ENCODE results near the gene ABCC11.
A peak's percentile ranks its signal among the peaks of the same experiment; 100 is the strongest.

The ABCC11 gene

GRCh38 chr16:48160575-48160974 is 86.8 kb downstream of the ABCC11 start:
- DNase-seq, result no peak

GRCh38 chr16:48158296-48158695 is 89.0 kb downstream of the ABCC11 start:
- no peak for DNase-seq

- DNase-seq, result no peak
These were observed 89.5 kb downstream of the ABCC11 start for GRCh38 chr16:48157794-48158193.

- no peak for DNase-seq
These were observed 90.0 kb downstream of the ABCC11 start for GRCh38 chr16:48157302-48157701.

- DNase-seq, result peak; percentile 58
These were observed 90.5 kb downstream of the ABCC11 start for GRCh38 chr16:48156790-48157209.

- no peak for DNase-seq
These were observed 91.2 kb downstream of the ABCC11 start, which contains the start of gene ABCC12 for GRCh38 chr16:48155926-48156789. TSS of gene ABCC12 (minus strand) at chr16:48155993. CDS start at chr16:48146424, 9,569 bp downstream.

GRCh38 chr16:48153774-48154173 is 93.6 kb downstream of the ABCC11 start:
- no peak for DNase-seq

GRCh38 chr16:48152226-48152625 is 95.1 kb downstream of the ABCC11 start:
- DNase-seq, result no peak

- DNase-seq, result no peak
These were observed 96.6 kb downstream of the ABCC11 start for GRCh38 chr16:48150707-48151106.

- DNase-seq, result no peak
These were observed 100.6 kb downstream of the ABCC11 start for GRCh38 chr16:48146710-48147109.

GRCh38 chr16:48146131-48146530 is 101.2 kb downstream of the ABCC11 start:
- DNase-seq, result no peak

- no peak for DNase-seq
These were observed 103.4 kb downstream of the ABCC11 start for GRCh38 chr16:48143812-48144368.

GRCh38 chr16:48140821-48141220 is 106.5 kb downstream of the ABCC11 start:
- no peak for DNase-seq

GRCh38 chr16:48139517-48139916 is 107.8 kb downstream of the ABCC11 start:
- no peak for DNase-seq

- DNase-seq, result no peak
These were observed 108.8 kb downstream of the ABCC11 start for GRCh38 chr16:48138543-48138942.

- DNase-seq, result no peak
These were observed 109.5 kb downstream of the ABCC11 start for GRCh38 chr16:48137822-48138221.

- no peak for DNase-seq
These were observed 110.6 kb downstream of the ABCC11 start for GRCh38 chr16:48136547-48137360.

GRCh38 chr16:48133455-48134211 is 113.7 kb downstream of the ABCC11 start:
- DNase-seq, result no peak

GRCh38 chr16:48132696-48133095 is 114.6 kb downstream of the ABCC11 start:
- DNase-seq, result no peak

- no peak for DNase-seq
These were observed 116.0 kb downstream of the ABCC11 start for GRCh38 chr16:48131201-48131935.

- no peak for DNase-seq
These were observed 117.4 kb downstream of the ABCC11 start for GRCh38 chr16:48129926-48130325.

GRCh38 chr16:48128769-48129168 is 118.6 kb downstream of the ABCC11 start:
- DNase-seq, result no peak

Data from effector CD8-positive, alpha-beta T cell (primary cell).